ENCODE measurements around the gene ECE1. TPM values are rescaled to one million over a fixed set of nuclear protein-coding genes. Genes with fewer than 3 reads are reported as not detected.
A peak's percentile ranks its signal among the peaks of the same experiment; 100 is the strongest.

ECE1 gene
- total RNA-seq, 4 donors from 2014 or later, result 55.9 to 149 (median 112) TPM

GRCh38 chr1:21317035-21317689, 26.9 kb upstream of the ECE1 start:
- Histone ChIP-seq H3K4me3 (no peak overlapping the region), H3K9me3 (no peaks in the 10 kb centered on the region), H3K36me3 (no peaks in the 10 kb centered on the region), H3K27ac (peak overlapping the region; percentile 69 to 90 (median 76)), H3K27me3 (no peaks in the 10 kb centered on the region), H3K4me1 (peaks cover 26 to 75% (median 45%) of the 10 kb centered on the region in 4 donors)
- in situ Hi-C loops (cut with MboI; ENCODE audit: low pct_ligation_motif_present in 1 of 4, low pct_unique_long_range_greater_than_20kb in 1 of 4, low sequenced_read_pairs in 3 of 4) (no loop called here), intact Hi-C loops (cut with DNase I; ENCODE audit: low total_unique reads) (no loop called here)
- WGBS, 2 donors (ENCODE audit: low coverage in 1 of 2), result 71% methylated on average over 15 of the region's 16 CpGs; no CpG with 5 or more reads in 1 of the 2 donors
- peak; percentile 19 for TF ChIP-seq EP300 (IDR thresholded peaks at IDR 0.05; ENCODE audit: low read depth)
- peak; percentile 44 to 72 (median 61) for TF ChIP-seq POLR2AphosphoS5 (IDR thresholded peaks at IDR 0.05)
- no peak for TF ChIP-seq CTCF (IDR thresholded peaks at IDR 0.05)
- peak; percentile 66 for DNase-seq

GRCh38 chr1:21314743-21315396, 24.6 kb upstream of the ECE1 start:
- WGBS, 2 donors (ENCODE audit: low coverage in 1 of 2), result 63 to 90% methylated on average over 1 to 2 of the region's 2 CpGs
- Histone ChIP-seq H3K27me3 (no peaks in the 10 kb centered on the region), H3K9me3 (no peaks in the 10 kb centered on the region), H3K27ac (peak overlapping the region; percentile 11 to 90 (median 48)), H3K36me3 (no peaks in the 10 kb centered on the region), H3K4me3 (no peak overlapping the region), H3K4me1 (peaks cover 24 to 57% (median 35%) of the 10 kb centered on the region in 4 donors)
- in situ Hi-C loops (cut with MboI; ENCODE audit: low pct_ligation_motif_present in 1 of 4, low pct_unique_long_range_greater_than_20kb in 1 of 4, low sequenced_read_pairs in 3 of 4), result no loop called here
- DNase-seq, result no peak
- TF ChIP-seq EP300 (IDR thresholded peaks at IDR 0.05; ENCODE audit: low read depth), result no peak
- TF ChIP-seq POLR2AphosphoS5 (IDR thresholded peaks at IDR 0.05), result no peak
- TF ChIP-seq CTCF (IDR thresholded peaks at IDR 0.05), result no peak
- no peak for TF ChIP-seq POLR2A (IDR thresholded peaks at IDR 0.05)
- intact Hi-C loops (cut with DNase I; ENCODE audit: low total_unique reads), result no loop called here

- 50 to 71% methylated on average over 2 to 19 of the region's 19 CpGs for WGBS, 2 donors (ENCODE audit: low coverage in 1 of 2)
- in situ Hi-C loops (cut with MboI; ENCODE audit: low pct_ligation_motif_present in 1 of 4, low pct_unique_long_range_greater_than_20kb in 1 of 4, low sequenced_read_pairs in 3 of 4), result no loop called here
- H3K4me3 ChIP-seq, result no peak overlapping the region
- no peak for DNase-seq
- H3K27ac ChIP-seq, result peak overlapping the region; percentile 11 to 90 (median 48)
- no peak for TF ChIP-seq CTCF (IDR thresholded peaks at IDR 0.05)
- no peak for TF ChIP-seq POLR2AphosphoS5 (IDR thresholded peaks at IDR 0.05)
- TF ChIP-seq POLR2A (IDR thresholded peaks at IDR 0.05), result no peak
- TF ChIP-seq EP300 (IDR thresholded peaks at IDR 0.05; ENCODE audit: low read depth), result no peak
- H3K36me3 ChIP-seq, result no peaks in the 10 kb centered on the region
- H3K4me1 ChIP-seq, result peaks cover 17 to 54% (median 32%) of the 10 kb centered on the region in 4 donors
- intact Hi-C loops (cut with DNase I; ENCODE audit: low total_unique reads), result no loop called here
- H3K9me3 ChIP-seq, result no peaks in the 10 kb centered on the region
- H3K27me3 ChIP-seq, result no peaks in the 10 kb centered on the region
Observed at GRCh38 chr1:21313886-21314721, 23.8 kb upstream of the ECE1 start.

Data from transverse colon (tissue), 4 donors.